Erythroblast (primary cell): ENCODE data around the gene RNF141.

Source experiments
- GATA1 ChIP-seq: IDR thresholded peaks from 2 replicates; pipeline ENCODE4 v1.6.1; 2011; ENCODE audit warnings: low read depth, mild to moderate bottlenecking, control low read depth, low read length, moderate library complexity
- POLR2A ChIP-seq: IDR thresholded peaks from 2 replicates; pipeline ENCODE4 v1.6.1; 2011; ENCODE audit warnings: mild to moderate bottlenecking, low read length

GRCh38 chr11:10541561-10541930 is 559 bp upstream of the RNF141 start:
- TF ChIP-seq POLR2A: no peak
- TF ChIP-seq GATA1: no peak
